HG03103 (cell line): ENCODE data around the gene SLC24A4.
"Not testable (repeated sequence)": the region's sequence is repeated elsewhere in the genome, so short reads cannot be mapped to it uniquely, and the experiment has no call there.

Experiments used
- ATAC-seq: cut with Tn5 transposase; IDR thresholded peaks from one replicate; pipeline ENCODE4 v1.9.1; 2021; ENCODE audit warnings: low read depth; ENCODE audit not compliant: unreplicated experiment

Gene SLC24A4

DNA sequence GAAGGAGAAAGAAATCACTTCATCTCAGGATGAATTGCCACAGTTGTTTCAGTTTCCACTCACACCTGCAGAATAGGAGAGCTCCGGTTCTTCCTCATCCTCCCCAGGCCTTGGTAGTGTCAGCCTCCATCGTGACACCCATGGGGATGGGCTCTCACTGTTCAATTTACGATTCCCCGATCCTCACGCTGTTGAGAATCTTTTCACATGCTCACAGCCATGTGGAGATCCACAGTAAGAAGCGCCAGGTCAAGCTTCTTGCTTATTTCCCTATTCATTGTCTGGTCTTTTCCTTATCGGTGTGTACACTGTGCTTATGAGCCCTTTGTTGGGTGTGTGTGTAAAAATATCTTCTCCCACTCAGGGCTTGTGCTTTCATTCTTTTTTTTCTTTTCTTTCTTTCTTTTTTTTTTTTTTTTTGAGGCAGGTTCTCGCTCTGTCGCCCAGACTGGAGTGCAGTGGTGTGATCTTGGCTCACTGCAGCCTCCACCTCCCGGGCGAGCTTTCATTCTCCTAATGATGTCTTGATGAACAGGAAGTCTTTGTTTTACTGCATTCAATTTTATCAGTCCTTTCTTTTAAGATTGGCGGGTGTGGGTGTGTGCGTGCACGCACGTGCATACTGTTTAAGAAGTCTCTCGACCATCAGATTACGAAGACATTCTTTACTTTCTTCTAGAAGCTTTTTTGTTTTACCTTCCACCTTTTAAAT lies 212.1 kb downstream of the SLC24A4 start:
- ATAC-seq = no peak

DNA sequence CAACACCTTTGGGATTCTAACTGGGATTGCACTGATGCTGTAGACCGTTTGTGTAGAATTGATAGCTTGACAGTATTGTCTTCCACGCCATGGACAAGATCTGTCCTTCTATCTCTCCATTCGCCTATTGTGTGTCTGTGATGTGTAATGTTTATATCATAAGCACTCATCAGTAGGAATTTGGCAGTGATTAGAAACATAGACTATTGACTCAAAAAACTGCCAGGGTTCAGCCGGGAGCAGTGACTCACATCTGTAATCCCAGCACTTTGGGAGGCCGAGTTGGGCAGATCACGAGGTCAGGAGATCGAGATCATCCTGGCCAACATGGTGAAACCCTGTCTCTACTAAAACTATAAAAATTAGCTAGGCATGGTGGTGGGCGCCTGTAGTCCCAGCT lies 213.3 kb downstream of the SLC24A4 start:
- not testable (repeated sequence) for ATAC-seq

DNA sequence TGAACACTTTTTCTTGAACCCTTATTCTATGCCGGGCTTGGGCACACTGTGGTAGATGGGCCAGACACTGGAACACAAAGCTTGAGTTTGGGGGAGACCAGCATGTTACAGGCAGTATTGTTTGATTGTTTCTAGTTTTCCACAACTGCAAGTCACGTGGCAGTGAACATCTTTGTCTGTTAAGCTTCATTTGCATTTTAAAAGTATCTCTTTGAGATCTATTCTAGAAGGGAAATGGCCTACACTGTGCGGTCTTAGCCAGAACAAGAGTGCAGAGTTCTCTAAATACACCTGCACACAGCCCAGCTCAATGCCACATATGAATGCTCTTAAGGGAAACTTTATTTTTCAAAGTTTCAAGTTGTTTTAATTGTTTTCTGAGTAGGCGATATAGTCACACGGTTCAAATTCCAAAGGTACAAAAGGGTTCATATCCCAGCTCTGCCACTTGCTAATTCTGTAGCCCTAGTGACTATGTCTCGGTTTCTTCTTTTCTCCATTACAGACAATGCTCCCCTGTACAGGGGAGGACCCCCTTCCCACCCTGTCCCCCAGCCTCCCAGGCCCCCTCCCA lies 215.5 kb downstream of the SLC24A4 start:
- ATAC-seq = no peak

DNA sequence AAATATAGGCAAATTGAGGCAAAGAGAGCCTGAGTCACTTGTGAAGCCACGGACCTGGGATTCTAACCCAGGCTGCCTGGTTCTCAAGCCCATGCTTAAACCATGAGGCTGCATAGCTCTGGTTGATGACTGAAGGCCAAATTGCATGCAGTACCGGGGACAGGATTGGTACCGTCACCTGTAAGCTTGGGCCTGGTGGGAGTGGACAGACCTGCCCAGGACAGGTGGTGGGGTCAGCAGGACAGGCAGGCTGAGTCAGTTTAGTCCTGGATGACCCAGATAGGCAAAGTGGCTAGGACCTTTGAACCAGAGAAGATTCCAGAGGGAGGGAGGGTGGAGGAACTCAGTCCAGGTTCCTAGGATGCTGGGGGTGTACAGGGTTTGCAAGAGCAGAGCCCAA lies 216.5 kb downstream of the SLC24A4 start:
- ATAC-seq = no peak

DNA sequence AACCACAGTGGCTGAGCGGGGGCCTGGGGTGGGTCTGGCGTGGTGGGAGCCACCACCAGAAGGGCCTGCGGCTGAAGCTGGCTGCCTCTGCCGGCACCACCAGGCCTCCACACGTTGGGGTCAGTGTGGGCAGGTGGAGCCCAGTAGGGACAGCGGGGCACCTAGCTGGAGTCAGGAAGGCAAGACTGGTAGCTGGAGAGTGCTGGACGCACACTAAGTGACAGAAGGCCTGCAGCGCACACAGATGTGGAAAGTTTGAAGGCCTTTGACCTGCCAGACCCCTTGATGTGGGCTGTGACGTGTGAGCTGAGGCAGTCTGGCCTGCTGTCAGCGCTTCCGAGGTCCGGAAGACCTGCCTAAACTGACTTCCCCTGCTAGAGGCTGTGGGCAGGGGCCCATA lies 216.9 kb downstream of the SLC24A4 start:
- ATAC-seq = no peak

DNA sequence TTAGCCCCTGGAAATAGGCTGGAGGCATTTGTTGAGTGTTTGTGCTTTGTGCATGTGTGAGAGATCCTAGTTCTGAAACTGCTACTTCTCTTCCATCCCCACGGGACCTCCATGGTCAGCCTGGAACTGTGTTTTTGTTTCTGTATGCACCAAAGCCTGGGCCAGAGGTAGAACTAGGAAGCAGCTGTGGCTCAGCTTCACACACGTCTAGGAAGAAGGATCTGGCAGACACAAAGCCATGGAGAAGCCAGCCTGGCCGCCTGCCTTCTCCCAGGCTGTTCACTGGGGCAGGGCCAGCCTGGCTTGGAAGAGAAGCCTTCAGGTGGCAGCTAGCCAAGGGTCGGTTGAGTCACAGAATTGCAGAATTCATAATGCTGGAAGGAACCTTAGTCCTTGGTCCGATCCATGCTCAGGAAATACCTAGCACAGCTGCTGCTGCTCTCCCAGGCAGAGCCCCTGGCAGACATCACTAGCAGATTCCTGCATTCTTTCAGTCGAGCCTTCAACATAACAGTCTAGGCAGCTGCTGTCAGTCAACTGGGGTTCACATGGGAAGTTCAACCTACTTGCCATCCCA lies 217.6 kb downstream of the SLC24A4 start:
- ATAC-seq = no peak

DNA sequence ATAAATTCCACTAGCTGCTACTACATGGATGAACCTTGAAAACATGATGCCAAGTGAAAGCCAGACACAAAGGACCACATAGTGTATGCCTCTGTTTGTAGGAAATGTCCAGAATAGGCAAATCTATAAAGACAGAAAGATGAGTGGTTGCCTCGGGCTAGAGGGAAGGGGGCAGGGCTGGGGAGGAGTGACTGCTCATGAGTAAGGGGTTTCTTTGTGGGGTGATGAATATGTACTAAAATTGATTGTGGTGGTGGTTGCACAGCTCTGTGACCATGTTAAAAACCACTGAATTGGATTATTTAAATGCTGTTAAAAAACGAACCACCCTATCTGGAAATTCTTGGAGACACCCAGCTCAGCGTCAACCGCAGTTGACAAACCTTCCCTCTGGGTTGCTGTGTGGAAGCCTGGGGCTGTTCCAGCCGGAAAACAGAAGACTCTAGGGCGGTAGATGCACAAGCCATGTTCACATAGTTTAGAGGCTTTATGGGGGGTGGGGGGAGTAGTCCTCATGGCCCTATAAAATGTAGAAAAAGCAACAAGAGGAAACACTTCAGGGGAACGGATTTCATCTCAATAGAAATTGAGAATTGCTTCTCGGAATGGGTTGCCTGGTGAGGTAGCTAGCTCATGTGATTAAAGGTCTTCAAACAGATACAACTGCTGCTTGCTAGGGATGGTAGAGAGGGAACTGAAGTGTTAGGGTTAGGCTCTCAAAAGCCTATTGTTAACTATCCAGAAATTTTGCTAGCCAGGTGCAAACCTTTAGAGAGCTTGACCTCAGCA lies 220.0 kb downstream of the SLC24A4 start:
- no peak for ATAC-seq

DNA sequence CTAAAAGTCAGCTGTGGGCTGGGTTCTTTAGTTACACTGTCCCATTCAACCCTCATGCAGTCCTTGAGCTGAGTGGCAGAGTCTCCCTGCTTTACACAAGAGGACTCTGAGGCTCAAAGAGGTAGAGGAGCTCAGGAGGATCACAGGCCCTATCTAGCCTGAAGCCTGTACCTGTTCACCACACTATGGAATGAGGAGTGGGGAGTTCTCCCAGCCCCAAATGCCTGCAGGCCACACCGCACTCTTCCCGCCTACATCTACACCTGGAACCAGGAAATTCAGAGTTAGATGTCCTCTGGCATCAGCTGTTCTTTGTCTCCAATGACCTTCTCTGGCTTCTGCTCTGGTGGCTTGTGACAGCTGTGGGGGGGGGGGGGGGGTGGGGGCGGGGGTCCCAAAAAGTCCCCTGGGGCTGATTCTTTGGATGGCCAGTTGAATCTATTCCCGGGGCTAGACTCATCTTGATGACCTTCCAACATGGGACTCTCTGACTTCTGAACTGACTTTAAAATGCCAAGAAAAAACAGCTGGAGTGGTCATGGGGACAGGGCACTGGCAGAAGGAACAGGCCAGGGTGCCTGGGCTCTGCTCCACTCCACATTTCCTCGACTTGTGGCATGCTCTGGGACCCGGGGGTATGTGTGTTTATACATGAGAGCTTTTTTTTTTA lies 221.2 kb downstream of the SLC24A4 start:
- no peak for ATAC-seq

DNA sequence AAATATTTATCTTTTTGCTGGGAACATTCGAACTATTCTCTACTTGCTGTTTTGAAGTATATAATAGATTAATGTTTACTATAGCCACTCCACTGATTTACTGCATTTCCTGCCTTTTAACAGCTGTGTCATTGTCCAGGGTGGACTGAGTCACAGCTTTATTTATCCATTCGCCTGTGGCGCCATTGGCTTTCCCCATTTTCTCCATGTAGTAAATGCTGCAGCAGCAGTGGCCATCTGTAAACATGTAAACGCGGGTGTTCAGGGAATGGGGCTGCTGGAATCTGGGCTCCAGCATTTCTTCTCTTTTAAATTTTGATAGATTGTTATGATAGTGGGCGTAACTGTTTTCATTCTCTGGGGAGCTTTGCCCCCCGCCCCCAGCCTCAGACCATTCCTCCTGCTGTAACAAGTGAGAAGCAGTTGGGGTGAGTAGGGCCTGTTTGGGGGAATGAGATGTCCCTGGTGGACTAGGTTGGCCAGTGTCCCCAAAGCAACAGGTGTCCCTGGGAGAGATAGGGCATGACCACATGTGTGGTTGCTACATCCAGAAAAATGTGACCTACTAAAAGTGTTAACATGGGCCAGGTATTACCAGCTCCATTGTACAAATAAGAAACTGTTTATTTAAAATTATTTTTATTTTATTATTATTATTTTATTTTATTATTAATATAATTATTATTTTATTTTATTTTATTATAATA lies 223.5 kb downstream of the SLC24A4 start:
- ATAC-seq = no peak

DNA sequence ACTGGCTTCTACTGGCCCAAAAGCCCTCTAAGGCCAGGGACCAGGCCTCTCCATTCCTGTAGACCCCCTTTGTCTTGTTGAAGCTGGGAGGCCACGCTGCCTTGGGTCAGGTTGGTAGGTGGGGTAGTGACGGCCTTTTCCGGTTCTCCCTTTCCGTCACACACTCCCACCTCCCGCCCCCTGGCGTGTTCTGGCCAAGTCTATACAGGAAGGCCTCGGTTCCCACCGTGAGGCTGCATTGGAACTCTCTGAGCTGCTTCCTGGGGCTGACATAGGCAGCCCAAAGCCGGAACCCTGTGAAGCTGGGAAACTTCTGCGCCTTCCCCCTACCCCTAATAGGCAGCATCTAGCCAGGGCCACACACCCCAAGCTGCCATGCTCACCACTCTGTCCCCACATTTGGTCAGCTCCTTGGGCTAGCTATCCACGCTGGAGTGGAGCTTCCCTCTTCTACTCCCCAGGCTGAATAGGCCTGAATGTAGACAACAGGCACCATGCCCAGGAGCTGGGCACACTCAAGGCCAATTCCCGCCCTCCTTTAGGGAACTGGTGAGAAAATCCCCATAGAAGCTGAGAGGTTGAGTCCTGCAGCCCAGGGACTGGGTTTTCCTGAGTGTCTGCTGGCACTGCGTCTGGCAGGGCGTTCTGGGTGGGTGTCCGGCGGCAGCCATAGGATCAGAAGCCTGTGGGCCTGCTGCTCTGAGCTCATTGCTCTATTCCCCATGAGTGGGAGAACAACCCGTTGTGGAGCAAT lies 226.3 kb downstream of the SLC24A4 start:
- no peak for ATAC-seq

DNA sequence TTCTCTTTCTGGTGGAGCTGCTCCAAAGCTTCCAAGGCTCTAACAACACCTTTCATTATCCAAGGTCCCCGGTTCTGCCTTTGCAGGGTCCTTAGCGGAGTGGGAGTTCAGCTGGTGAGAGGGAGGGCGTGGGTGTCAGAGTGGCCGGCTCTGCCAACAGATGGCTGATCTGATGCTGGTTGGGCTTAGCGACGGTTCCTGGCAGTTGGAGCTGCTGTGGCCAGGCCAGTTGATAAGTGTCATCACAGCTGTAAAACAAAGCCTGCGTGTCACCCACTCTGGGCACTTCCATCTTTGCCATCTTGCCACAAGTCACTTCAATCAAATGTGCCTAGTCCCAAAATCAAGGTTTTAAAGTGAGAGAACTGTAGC lies 226.9 kb downstream of the SLC24A4 start:
- no peak for ATAC-seq
